NCI-H1417 (cell line): ENCODE data around the gene FATE1.

Source experiments
- DNase-seq, 3 experiments: peaks; one replicate each; lab custom pipeline; 2025; lab: John Stamatoyannopoulos, UW

FATE1 gene

DNA sequence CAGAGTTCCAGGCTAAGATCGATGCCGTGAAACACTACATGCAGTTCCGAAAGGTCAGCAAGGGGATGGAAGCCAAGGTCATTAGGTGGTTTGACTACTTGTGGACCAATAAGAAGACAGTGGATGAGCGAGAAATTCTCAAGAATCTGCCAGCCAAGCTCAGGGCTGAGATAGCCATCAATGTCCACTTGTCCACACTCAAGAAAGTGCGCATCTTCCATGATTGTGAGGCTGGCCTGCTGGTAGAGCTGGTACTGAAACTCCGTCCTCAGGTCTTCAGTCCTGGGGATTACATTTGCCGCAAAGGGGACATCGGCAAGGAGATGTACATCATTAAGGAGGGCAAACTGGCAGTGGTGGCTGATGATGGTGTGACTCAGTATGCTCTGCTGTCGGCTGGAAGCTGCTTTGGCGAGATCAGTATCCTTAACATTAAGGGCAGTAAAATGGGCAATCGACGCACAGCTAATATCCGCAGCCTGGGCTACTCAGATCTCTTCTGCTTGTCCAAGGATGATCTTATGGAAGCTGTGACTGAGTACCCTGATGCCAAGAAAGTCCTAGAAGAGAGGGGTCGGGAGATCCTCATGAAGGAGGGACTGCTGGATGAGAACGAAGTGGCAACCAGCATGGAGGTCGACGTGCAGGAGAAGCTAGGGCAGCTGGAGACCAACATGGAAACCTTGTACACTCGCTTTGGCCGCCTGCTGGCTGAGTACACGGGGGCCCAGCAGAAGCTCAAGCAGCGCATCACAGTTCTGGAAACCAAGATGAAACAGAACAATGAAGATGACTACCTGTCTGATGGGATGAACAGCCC is 28.0 kb downstream of the FATE1 start:
- no peak for DNase-seq

DNA sequence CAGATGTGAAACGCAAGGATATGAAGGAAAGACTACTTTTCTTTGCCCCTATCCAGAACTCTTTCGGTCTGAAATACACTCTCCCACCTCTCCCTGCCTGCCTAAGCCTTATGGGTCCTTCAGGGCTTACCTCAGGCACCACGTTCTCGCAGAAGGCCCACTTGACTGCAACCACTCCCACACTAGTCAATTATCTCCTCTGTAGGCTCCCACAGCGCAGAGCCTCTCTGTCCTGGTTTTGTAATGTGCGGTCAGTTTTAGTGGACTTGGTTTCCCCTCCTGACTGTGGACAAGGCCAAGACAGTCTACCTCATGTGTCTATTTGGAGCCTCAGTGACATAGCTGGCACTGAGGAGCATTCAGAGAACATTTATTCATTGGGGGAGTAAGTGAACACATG is 29.8 kb downstream of the FATE1 start:
- DNase-seq: no peak

- no peak for DNase-seq
These were observed 30.7 kb downstream of the FATE1 start for GRCh38 chrX:151746502-151746901.

DNA sequence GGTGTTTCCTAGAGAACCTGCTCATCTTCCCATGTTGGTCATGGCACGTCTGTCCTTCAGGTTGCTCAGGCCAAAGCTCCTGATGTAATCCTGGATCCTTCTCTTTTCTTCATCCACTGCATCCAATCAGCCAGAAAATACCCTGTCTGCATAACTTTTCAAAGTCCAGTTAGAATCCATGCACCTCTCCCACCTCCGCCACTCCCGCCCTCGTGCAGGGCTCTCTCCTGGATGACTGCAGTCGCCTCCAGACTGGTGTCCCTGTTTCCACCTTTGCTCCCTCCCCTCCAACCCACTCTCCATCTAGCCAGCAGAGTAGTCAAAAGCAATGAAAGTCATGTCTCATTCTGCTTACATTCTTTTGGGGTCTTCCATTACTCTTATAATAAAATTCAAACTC is 34.7 kb downstream of the FATE1 start:
- no peak for DNase-seq

DNA sequence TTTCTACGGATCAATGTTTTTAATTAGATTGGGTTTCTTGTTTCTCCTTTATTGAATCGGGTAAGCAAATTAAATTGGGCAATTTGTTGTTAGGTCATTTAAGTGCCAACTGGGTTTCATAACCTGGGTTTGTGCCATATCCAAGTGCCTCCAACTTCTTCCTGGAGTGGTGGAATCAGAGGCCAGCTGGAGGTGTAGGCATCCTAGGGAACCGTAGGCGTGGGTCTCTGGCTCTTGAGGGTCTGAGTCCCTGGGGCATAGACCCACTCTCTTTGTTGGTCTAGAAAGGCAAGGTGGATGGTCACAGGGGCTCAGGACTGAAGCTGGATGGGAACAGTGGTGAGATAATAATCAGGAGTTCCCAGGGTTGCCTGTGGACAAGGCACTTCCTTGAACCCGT is 37.0 kb downstream of the FATE1 start:
- no peak for DNase-seq

DNA sequence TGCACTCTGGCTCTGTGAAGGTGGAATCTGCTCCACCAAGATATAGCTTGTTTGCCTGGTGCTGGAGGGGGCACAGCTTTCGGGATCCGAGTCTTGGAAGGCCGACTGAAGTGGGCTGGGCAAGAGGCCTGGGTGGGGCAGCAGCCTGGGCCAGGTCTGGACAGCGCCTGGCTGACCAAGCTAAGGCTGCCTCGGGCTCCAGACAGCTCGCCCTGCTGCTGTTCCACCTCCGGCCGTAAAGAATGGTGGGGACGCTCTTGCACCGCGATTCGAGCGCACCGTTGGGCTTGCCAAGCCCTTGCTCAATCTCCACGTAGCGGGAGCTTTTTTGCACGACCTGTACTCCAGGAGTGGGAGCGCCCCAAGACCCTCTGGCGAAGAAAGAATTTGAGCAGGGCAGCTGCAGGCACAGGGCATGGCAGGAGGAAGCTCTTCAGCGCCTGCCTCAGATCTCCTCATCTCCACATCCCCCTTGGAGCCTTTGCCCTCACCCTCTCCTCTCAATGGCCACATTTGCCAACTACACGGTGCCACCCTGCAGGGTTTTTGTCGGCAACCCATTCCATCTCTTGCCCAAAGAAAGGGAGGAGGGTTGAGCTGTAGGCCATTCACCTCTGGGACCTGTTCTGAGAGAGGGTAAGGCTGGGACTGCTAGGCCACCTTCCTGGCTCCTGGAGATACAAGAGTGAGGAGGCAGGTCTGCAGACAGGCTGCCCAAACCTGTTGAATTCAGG is 37.6 kb downstream of the FATE1 start:
- peak; percentile 16 to 64 (median 53) for DNase-seq

DNA sequence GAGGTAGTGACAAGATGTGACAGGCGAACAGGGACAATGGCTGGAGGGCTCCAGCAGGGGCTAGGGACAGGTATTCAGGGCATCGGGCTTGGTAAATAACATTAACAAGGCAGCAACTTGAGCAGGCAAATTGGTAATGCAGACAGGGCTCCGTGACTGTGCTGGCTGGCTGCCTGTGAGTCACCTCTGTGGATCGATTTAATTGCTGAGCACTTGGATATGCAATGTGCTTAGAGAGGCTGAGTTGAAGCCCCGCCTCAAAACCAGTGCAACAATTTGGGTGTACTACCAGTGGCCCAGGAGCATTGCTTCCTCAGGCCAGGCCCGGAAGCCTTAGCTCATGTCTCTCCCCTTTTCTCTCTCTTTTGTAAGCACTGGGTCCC is 38.2 kb downstream of the FATE1 start:
- peak in 2 of 3 experiments; percentile 13 to 62 for DNase-seq

DNA sequence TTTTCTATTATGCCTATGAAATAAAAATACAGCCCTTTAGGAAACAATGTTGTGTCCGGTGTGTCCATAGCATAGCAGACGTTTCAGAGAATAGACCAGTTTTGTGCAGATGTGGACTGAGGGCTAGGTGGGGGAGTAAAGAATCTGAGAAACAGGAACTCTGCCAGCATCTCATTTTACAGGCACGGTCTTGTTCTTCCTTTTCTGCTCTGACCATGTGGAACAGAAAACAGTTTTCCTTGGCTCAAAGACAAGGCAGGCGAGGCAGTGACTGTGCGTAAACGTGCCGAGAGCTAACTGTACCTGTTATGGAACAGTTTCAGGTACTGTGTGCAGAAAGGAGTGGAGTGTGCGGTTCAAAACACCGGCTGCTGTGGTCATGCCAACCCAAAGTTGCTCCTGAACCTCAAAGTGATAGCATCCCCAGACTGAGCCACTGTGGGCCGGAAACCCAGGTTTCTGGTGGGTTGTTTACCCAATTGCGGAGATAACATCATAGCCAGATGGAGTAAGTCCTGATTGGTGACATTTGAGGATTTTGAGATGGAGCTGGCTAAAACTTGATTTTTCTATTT is 38.9 kb downstream of the FATE1 start:
- no peak for DNase-seq

DNA sequence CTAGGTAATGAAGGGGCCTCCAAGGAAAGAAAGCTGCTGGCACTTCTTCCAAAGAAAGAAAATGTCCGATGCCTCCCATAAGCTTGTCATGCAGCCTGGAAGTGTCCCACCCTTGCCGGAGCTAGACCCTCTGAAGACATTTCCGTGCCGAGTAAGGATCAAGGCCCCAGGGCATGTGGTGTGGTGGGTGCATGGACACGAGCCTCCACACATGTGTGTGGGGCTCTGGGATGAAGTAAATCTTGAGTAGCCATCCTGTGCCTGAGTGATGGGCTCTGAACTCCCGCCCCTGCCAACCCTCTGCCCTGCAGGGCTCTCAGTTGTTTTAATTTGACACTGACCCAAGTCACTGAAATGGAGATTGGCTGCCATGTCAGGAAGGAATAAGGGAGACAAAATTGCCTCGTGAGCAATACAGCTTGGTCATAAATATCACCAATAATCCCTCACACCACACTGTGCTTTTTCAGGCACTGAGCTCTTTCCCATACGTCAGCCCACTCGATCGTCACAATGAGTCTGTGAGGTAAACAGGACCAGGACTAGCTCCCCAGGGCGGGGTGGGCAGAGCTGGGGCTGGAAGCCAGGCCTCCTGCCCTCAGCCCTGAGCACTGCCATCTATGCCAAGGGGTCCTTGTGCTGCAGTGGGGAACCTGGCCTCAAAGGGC is 43.3 kb downstream of the FATE1 start:
- DNase-seq: no peak

DNA sequence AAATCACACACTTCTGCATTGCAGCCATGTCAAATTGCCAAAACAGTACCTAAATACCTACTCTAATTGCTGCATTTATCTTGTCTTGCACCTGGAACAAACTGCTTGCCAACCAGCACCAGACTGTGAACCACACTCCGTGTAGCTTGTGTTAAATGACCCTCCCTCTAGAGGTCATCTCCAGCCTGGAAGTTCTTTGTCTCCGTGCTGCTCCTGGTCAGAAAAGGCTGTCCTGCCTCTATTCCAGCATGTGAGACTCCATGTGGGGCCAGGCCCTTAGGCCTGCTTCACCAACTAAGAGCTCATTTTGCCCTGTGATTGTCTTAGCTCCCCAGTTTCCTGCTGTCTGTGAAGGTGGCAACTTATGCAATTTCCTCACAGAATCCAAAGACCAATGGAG is 47.0 kb downstream of the FATE1 start:
- no peak for DNase-seq

- no peak for DNase-seq
These were observed 47.9 kb downstream of the FATE1 start for GRCh38 chrX:151763711-151764110.

DNA sequence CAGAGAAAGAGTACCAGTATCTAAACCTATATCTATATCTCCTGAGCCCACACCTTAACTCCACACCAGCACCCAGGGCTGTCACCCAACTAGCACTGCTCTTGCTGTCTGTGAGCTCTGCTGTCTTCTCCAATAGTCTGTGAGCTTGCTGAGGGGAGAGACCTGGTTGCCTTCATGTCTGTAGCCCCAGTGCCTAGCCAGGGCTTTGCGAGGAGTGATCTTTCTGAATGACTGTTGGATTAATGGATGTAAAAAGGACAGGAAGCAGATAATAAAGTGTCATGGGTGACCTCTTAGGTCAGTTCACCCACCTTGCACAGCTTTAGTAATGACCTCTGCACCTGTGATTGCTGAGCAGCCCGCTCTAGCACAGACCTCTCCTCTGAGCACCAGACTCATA is 49.2 kb downstream of the FATE1 start:
- DNase-seq: no peak

DNA sequence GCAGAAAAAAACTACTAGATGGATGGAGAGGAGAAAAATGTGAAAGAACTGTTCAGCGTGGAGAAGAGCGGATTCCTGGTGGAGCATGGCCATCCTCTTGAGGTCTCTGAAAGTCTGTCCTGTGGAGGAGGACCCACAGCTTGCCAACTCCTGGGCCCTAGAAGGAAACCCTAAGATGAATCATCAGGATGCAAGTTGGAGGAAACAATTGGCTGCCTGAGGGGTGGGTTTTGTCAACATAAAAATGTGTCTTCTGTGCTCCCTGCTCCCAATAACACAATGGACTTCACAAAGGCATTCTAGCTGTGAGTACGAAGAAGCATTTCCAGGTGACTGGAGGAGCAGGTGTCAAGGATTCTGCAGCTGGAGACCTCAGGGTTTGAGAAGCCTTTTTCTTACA is 55.9 kb downstream of the FATE1 start:
- no peak for DNase-seq
